SK-N-MC (cell line): ENCODE results near the gene FOXP1.

Source experiments
- EZH2 ChIP-seq: fragments of 200-600 bp; sonication (generic); IDR thresholded peaks from one replicate; pipeline ENCODE4 v1.6.1; 2017; ENCODE audit warnings: antibody characterized with exemption
- FOXP2 ChIP-seq: optimal IDR thresholded peaks from 2 replicates; pipeline ENCODE3; 2011; ENCODE audit warnings: mild to moderate bottlenecking, moderate library complexity; ENCODE audit not compliant: insufficient read depth; ENCODE audit errors: extremely low read length, control extremely low read depth
- POLR2AphosphoS5 ChIP-seq: IDR thresholded peaks from 2 replicates; pipeline ENCODE4 v1.6.1; 2012; ENCODE audit warnings: mild to moderate bottlenecking, low read depth, low read length, borderline replicate concordance

- no peak for TF ChIP-seq EZH2
- TF ChIP-seq POLR2AphosphoS5 = no peak
- TF ChIP-seq FOXP2 = no peak
Observed at GRCh38 chr3:71031914-71032521, 551.5 kb downstream of the FOXP1 start.
